Breast epithelium (tissue), 4 donors: Measurements from ENCODE around the gene LGALS9. TPM values are rescaled to one million over a fixed set of nuclear protein-coding genes. Genes with fewer than 3 reads are reported as not detected.
"Not testable (repeated sequence)": the region's sequence is repeated elsewhere in the genome, so short reads cannot be mapped to it uniquely, and the experiment has no call there.

ENCODE experiments used
- DNase-seq, 2 donors: peaks; one replicate each; pipeline ENCODE4 v3.0.0-alpha.2; 2019; ENCODE audit warnings: low spot score in 2 of 2
- H3K27ac ChIP-seq, 2 donors: fragments of 200-600 bp; sonication (generic) in 1 of 2; one replicate each; pipeline ENCODE4 v1.5.1; 2016 to 2019; ENCODE audit warnings: mild to moderate bottlenecking in 1 of 2
- H3K27me3 ChIP-seq, 2 donors: fragments of 200-600 bp; sonication (generic) in 1 of 2; one replicate each; pipeline versions ENCODE4 v1.5.1 to v1.6.0; 2017 to 2019; ENCODE audit warnings: control low read depth in 1 of 2, mild to moderate bottlenecking in 1 of 2
- H3K36me3 ChIP-seq: fragments of 200-600 bp; one replicate; pipeline ENCODE4 v1.5.1; 2019
- H3K4me1 ChIP-seq, 2 donors: fragments of 200-600 bp; sonication (generic); one replicate each; pipeline ENCODE4 v1.5.1; 2016 to 2019; ENCODE audit warnings: control low read depth in 1 of 2
- H3K4me3 ChIP-seq, 3 donors: fragments of 200-600 bp; sonication (generic); 1 replicate in 2 of 3; 2 replicates in 1 of 3; pipeline ENCODE4 v1.5.1; 2016 to 2019; ENCODE audit warnings: mild to moderate bottlenecking in 3 of 3, moderate library complexity in 2 of 3
- H3K9me3 ChIP-seq, 2 donors: fragments of 200-600 bp; sonication (generic) in 1 of 2; one replicate each; pipeline ENCODE4 v1.5.1; 2016 to 2019; ENCODE audit warnings: control low read depth in 1 of 2
- POLR2A ChIP-seq: fragments of 450-650 bp; IDR thresholded peaks from one replicate; pipeline ENCODE4 v1.6.1; 2016; ENCODE audit warnings: antibody characterized with exemption, mild to moderate bottlenecking, moderate library complexity
- POLR2AphosphoS5 ChIP-seq, 3 donors: sonication (generic); formaldehyde crosslinking; IDR thresholded peaks; one replicate each; pipeline ENCODE4 v1.6.1; 2017; ENCODE audit warnings: antibody characterized with exemption in 3 of 3
- intact Hi-C: fragments of 100-400 bp; cut with DNase I; formaldehyde crosslinking; loops from one replicate; pipeline ENCODE4 v1.15.1; 2023; ENCODE audit warnings: low total_unique reads
- total RNA-seq, 3 donors: library from RNA; depleted of rRNA; stranded (reverse); fragments of >200 nt; gene quantifications; one replicate each; pipeline ENCODE4 v1.1.0, GENCODE V29; 2016
- TF ChIP-seq, protein P1 (sequence below), 3 donors: fragments of 450-650 bp; IDR thresholded peaks; one replicate each; pipeline ENCODE4 v1.5.1; 2016 to 2017; ENCODE audit warnings: antibody characterized with exemption in 3 of 3, mild to moderate bottlenecking in 3 of 3, moderate library complexity in 3 of 3

Gene LGALS9
- total RNA-seq, 3 donors from 2014 or later, result 17.4 to 58.1 (median 30.1) TPM

DNA sequence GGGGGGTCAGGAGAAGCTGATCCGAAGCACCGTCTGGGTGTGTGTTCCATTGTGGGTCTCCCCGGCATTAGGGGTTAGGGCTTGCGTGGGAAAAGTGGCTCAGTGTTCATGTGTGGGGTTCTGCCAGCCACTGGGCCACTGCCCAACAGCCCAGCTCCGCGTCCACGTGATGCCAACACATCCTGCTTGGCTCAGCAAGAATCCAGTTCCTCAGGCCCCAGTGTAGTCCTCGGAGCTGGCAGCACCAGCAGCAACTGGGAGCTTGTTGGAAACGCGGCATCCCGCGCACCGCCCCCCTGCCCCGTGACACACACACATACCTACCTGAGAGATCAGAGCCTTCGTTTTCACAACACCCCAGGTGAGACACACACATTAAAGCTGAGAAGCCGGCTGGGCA is 18.9 kb downstream of the LGALS9 start:
- intact Hi-C loops, result no loop called here
- no peak for TF ChIP-seq POLR2AphosphoS5 (IDR thresholded peaks at IDR 0.05)
- TF ChIP-seq POLR2A, result no peak
- TF ChIP-seq, protein P1, sequence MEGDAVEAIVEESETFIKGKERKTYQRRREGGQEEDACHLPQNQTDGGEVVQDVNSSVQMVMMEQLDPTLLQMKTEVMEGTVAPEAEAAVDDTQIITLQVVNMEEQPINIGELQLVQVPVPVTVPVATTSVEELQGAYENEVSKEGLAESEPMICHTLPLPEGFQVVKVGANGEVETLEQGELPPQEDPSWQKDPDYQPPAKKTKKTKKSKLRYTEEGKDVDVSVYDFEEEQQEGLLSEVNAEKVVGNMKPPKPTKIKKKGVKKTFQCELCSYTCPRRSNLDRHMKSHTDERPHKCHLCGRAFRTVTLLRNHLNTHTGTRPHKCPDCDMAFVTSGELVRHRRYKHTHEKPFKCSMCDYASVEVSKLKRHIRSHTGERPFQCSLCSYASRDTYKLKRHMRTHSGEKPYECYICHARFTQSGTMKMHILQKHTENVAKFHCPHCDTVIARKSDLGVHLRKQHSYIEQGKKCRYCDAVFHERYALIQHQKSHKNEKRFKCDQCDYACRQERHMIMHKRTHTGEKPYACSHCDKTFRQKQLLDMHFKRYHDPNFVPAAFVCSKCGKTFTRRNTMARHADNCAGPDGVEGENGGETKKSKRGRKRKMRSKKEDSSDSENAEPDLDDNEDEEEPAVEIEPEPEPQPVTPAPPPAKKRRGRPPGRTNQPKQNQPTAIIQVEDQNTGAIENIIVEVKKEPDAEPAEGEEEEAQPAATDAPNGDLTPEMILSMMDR (IDR thresholded peaks at IDR 0.05), result no peak
- DNase-seq, result no peak

DNA sequence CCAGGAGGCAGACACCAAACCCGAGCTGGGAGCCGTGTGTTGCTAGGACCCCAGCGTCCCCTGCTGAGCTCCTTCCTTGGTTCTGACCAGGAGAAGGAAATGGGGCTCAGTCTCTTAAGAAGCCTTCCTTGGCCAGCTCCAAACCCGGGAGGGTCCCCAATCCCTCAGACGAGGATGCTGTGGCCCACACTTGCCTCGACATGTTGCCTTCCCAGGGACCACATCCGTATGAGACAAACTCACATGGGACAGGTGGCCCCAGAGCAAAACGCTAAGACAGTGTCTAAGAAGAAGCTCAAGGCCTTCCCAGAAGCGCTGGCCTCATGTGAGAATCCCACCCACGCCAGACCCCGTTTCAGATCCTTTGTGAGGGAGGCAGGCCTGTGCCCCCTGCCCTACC is 19.8 kb downstream of the LGALS9 start:
- DNase-seq, result no peak
- H3K27ac ChIP-seq, result no peak overlapping the region
- no peaks in the 10 kb centered on the region for H3K27me3 ChIP-seq
- H3K4me1 ChIP-seq, result no peaks in the 10 kb centered on the region
- intact Hi-C loops, result no loop called here
- H3K9me3 ChIP-seq, result no peaks in the 10 kb centered on the region
- no peaks in the 10 kb centered on the region for H3K36me3 ChIP-seq
- no peak overlapping the region for H3K4me3 ChIP-seq
- TF ChIP-seq POLR2AphosphoS5 (IDR thresholded peaks at IDR 0.05) (no peak), POLR2A (no peak)
- TF ChIP-seq, protein P1 (IDR thresholded peaks at IDR 0.05), result no peak

More for the DNA sequence above, 18.9 kb downstream of the LGALS9 start:
- Histone ChIP-seq H3K4me1 (no peaks in the 10 kb centered on the region), H3K9me3 (no peaks in the 10 kb centered on the region), H3K4me3 (no peak overlapping the region), H3K27me3 (no peaks in the 10 kb centered on the region), H3K36me3 (no peaks in the 10 kb centered on the region), H3K27ac (peak overlapping the region in 1 of 2 donors; percentile 7)

DNA sequence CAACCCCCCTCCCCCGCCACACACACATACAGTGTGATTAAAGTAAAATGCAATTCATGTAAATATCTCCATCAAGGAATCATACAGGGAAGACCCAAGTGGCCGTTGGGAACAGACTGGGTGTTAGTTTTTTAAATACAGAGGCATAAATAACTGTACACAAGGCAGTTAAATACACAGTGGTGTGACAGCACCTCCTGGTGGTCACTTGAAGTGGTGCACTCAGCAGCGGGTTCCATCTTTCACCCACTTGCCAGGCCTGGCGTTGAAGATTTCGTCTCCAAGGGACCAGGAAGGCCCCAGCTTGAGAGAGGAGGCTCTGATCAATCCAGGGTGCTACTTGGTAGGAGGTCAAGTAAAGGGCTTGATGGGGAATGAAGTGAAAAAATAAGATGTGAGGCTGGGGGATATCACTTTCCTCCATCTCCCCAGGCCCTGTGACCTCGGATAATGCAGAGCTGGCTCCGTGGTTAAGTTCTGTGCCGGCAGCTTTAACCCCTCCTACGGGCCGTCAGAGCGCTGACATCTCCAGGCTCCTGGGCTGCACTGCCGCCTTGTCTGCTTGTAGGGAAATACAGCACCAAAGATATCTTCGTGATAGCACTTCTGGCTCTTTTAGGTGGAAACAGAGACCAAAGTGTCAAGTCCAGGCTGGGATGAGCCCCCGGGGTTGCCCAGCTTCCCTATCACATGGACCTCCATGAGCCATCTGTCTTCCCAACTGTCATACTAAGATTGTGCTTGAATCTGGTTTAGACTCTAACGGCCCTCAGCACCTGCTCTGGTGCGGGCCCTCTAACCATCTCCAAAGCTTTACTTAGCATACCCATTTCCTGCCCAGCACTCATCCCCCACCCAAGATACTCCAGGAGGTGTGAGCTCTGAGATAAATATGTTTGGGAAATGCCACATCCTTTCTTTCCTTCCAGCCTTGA is 20.7 kb downstream of the LGALS9 start:
- Histone ChIP-seq H3K27me3 (no peaks in the 10 kb centered on the region), H3K27ac (no peak overlapping the region), H3K36me3 (no peaks in the 10 kb centered on the region), H3K4me1 (no peaks in the 10 kb centered on the region), H3K4me3 (no peak overlapping the region), H3K9me3 (no peaks in the 10 kb centered on the region)
- peak; percentile 41 to 62 for DNase-seq
- TF ChIP-seq, protein P1 (IDR thresholded peaks at IDR 0.05), result peak; percentile 75 to 89 (median 78)
- TF ChIP-seq POLR2AphosphoS5 (IDR thresholded peaks at IDR 0.05), result no peak
- intact Hi-C loops, result no loop called here

DNA sequence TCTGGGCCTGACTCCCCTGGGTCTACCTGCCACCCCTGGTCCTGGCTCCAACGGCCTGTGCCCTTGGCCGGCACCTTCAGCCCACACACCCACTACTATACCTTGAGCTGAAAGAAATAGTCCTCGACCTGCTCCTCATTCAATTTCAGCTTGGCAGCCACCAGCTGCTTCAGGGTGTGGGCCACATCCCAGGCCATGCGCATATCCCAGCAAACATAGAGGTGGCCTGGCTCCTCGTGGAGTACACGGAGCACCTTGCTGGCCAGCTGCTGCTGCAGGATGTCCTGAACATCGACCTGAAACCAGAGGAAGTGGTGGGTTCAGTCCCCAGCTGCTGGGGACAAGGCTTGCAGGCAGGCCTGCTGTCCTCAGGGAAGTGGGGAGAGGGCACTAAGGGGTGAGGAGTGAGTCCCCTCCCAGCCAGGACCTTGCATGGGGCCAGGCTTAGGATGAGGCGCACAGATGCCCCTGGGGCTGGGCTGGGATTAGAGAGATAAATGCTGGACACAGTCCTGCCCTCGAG is 22.5 kb downstream of the LGALS9 start:
- intact Hi-C loops, H3K27me3 ChIP-seq, H3K4me3 ChIP-seq, H3K36me3 ChIP-seq, H3K4me1 ChIP-seq, H3K9me3 ChIP-seq, DNase-seq, H3K27ac ChIP-seq: not testable (repeated sequence)

DNA sequence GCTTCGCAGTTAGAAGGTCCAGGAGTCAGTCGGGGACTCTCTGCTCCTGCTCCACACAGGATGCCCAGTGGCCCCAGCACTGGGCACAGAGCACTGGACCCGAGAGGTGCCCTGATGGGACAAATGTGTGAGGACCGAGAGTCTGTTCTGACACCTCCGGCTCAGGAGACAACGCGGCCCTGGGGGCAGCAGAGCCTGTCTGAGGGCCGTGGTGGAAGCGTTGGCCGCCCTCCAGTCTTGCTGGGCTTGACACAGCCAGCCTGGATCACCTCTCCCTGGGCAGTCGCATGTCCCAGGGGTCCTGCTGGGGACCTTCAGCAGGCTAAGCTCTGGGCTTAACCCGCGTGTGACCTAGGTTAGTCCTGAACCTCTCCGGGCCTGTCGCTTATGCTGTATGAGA is 23.1 kb downstream of the LGALS9 start:
- TF ChIP-seq, protein P1 (IDR thresholded peaks at IDR 0.05), result no peak
- TF ChIP-seq POLR2A (no peak), POLR2AphosphoS5 (IDR thresholded peaks at IDR 0.05) (no peak)
- H3K9me3 ChIP-seq, result no peaks in the 10 kb centered on the region
- intact Hi-C loops, result no loop called here
- no peaks in the 10 kb centered on the region for H3K36me3 ChIP-seq
- H3K4me3 ChIP-seq, result no peak overlapping the region
- no peak overlapping the region for H3K27ac ChIP-seq
- H3K27me3 ChIP-seq, result no peaks in the 10 kb centered on the region
- DNase-seq, result no peak
- H3K4me1 ChIP-seq, result no peaks in the 10 kb centered on the region
